T-helper 2 cell (primary cell): ENCODE results near the gene IFT27.

ENCODE experiments used
- DNase-seq, 5 experiments: peaks; one replicate each; pipeline versions ENCODE4 v3.0.0 to v3.0.0-alpha.2; 2012 to 2022

The IFT27 gene

DNA sequence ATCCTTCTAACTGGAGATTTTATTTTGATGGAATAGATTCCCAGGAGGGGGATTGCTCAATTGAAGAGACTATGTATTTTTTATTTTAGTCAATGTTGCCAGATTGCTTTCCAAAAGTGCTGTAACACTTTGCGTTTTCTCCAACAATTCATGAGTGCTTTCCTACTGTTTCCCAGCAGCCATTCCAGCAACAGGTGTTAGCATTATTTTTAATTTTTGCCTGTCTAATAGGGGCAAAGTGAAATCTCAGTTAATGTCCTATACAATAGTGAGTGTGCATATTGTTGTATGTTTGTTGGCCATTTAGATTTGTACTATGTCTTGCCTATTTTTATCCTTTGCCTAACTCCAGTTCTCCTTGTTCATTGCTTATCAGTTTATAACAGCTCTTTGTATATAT lies 60.3 kb downstream of the IFT27 start:
- no peak for DNase-seq

DNA sequence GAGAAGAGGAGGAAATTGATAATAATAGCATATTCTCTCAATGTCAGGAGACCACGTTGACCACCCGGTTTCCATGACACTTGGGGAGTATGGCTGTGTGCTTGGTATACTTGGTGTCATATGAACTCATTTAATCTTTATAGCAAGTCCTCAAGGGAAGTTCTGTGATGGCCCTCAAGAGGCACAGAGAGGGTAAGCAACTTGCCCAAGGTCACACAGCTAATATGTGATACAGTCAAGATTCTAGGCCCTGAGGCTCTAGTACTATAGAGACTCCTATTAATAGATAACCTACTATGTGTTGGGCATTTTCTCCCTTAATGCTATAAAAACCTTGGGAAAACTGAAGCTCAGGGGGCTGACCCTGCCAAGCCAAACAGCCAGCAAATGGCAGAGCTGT lies 61.8 kb downstream of the IFT27 start:
- no peak for DNase-seq

DNA sequence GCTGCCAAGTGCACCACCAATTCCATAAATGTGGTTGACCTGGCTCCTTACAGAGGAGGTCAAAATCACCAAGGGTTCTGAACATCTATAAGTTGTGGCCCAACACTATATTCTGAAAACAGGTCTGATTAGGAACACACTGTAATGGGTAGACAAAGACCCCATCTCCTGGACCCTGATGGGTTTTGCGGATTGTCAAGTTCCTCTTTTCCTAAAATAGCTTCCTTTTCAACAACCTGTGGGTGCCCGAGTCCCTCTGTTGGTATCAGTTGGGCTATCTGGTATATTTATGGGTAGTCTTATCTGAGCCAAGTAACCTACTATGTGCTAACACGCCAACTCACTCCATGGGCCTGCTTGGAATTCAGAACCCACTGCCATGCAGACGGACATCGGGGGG lies 62.5 kb downstream of the IFT27 start:
- no peak for DNase-seq
